A549 (cell line): Measurements from ENCODE around the gene R3HDM2. TPM values are rescaled to one million over a fixed set of nuclear protein-coding genes. Genes with fewer than 3 reads are reported as not detected.

Experiments
- ATAC-seq, 2 experiments: fragments of 200-7000 bp in 1 of 2; fragments of >200 bp in 1 of 2; cut with Nextera tagmentation in 1 of 2; cut with Tn5 transposase in 1 of 2; 3 replicates each; pipeline versions ENCODE4 v1.8.0 to v1.9.1; 2018 to 2020; ENCODE audit warnings: mild to moderate bottlenecking in 1 of 2, moderate library complexity in 1 of 2
- CTCF ChIA-PET: fragments of 300-600 bp; sonication (Branson Sonifier 250); formaldehyde crosslinking; extraction: SDS; loops from one replicate; lab custom pipeline; 2021; ENCODE audit warnings: antibody characterized with exemption, inconsistent platforms; lab: Yijun Ruan, JAX
- POLR2A ChIA-PET: fragments of 350-600 bp; formaldehyde crosslinking; extraction: SDS; loops from one replicate; lab custom pipeline; 2021; ENCODE audit warnings: antibody characterized with exemption, inconsistent platforms; lab: Yijun Ruan, JAX
- DNase-seq, 2 experiments: peaks; one replicate each; pipeline versions ENCODE4 v3.0.0 to v3.0.0-alpha.2; 2011 to 2016; ENCODE audit warnings: low read depth in 1 of 2, low spot score in 1 of 2
- FAIRE-seq: peaks from 2 replicates; lab custom pipeline; 2011; peaks lifted over from hg19 to GRCh38; lab: Jason Lieb, UNC
- H3K27ac ChIP-seq, 2 experiments: fragments of >200 bp; sonication (Bioruptor Twin); formaldehyde crosslinking; 3 replicates each; pipeline ENCODE4 v1.5.1; 2016 to 2017
- H3K4me1 ChIP-seq: fragments of >200 bp; sonication (Bioruptor Twin); formaldehyde crosslinking; 3 replicates; pipeline ENCODE4 v1.6.1; 2016
- H3K4me2 ChIP-seq: fragments of >200 bp; sonication (Bioruptor Twin); formaldehyde crosslinking; 3 replicates; pipeline ENCODE4 v1.6.1; 2016
- H3K4me3 ChIP-seq: fragments of >200 bp; sonication (Bioruptor Twin); formaldehyde crosslinking; 3 replicates; pipeline ENCODE4 v1.5.1; 2016
- H3K9me3 ChIP-seq: fragments of >200 bp; sonication (Bioruptor Twin); formaldehyde crosslinking; 3 replicates; pipeline ENCODE4 v1.6.1; 2016
- ATOH8 ChIP-seq: fragments of 250-450 bp; sonication (Bioruptor Pico); IDR thresholded peaks from 2 replicates; pipeline ENCODE4 v1.5.0; 2020; ENCODE audit warnings: low read depth, mild to moderate bottlenecking, moderate library complexity
- BCL3 ChIP-seq: fragments of >200 bp; sonication (Bioruptor Twin); formaldehyde crosslinking; IDR thresholded peaks from 3 replicates; pipeline ENCODE4 v1.6.1; 2016
- CBX2 ChIP-seq: fragments of 200-600 bp; sonication (generic); IDR thresholded peaks from 2 replicates; pipeline ENCODE4 v1.6.1; 2016; ENCODE audit warnings: low read depth, mild to moderate bottlenecking, borderline replicate concordance
- CBX8 ChIP-seq: fragments of 200-600 bp; sonication (generic); IDR thresholded peaks from 2 replicates; pipeline ENCODE4 v1.6.1; 2016
- CEBPB ChIP-seq, 2 experiments: fragments of >200 bp in 1 of 2; sonication (Bioruptor Twin) in 1 of 2; formaldehyde crosslinking in 1 of 2; IDR thresholded peaks; 2 replicates each; pipeline ENCODE4 v1.6.1; 2012 to 2016
- CTCF ChIP-seq: fragments of >200 bp; sonication (Bioruptor Twin); formaldehyde crosslinking; IDR thresholded peaks from 3 replicates; pipeline ENCODE4 v1.5.1; 2016
- E2F6 ChIP-seq: IDR thresholded peaks from 2 replicates; pipeline ENCODE4 v1.6.1; 2012; ENCODE audit warnings: low read depth, borderline replicate concordance
- EP300 ChIP-seq, 2 experiments: fragments of >200 bp; sonication (Bioruptor Twin); formaldehyde crosslinking; IDR thresholded peaks; 2 replicates in 1 of 2; 3 replicates in 1 of 2; pipeline ENCODE4 v1.6.1; 2016 to 2017
- FOSL2 ChIP-seq, 2 experiments: fragments of 450-650 bp in 1 of 2; fragments of >200 bp in 1 of 2; sonication (Bioruptor Twin) in 1 of 2; formaldehyde crosslinking; IDR thresholded peaks; 2 replicates each; pipeline versions ENCODE4 v1.5.0 to v1.6.1; 2016 to 2020; ENCODE audit warnings: mild to moderate bottlenecking in 1 of 2, moderate library complexity in 1 of 2
- HOXB13 ChIP-seq: fragments of 250-450 bp; sonication (Bioruptor Pico); IDR thresholded peaks from 2 replicates; pipeline ENCODE4 v1.5.0; 2020; ENCODE audit warnings: low read depth, mild to moderate bottlenecking, moderate library complexity
- JUN ChIP-seq, 2 experiments: fragments of >200 bp; sonication (Bioruptor Twin); formaldehyde crosslinking; IDR thresholded peaks; 2 replicates in 1 of 2; 3 replicates in 1 of 2; pipeline ENCODE4 v1.6.1; 2016 to 2017
- KDM5A ChIP-seq: fragments of 200-600 bp; sonication (generic); IDR thresholded peaks from 2 replicates; pipeline ENCODE4 v1.6.1; 2016; ENCODE audit warnings: antibody characterized with exemption, mild to moderate bottlenecking
- MYC ChIP-seq: IDR thresholded peaks from 2 replicates; pipeline ENCODE4 v1.6.1; 2012; ENCODE audit warnings: mild to moderate bottlenecking, inconsistent platforms, low read length, improper control_type of control experiment, borderline replicate concordance
- RCOR1 ChIP-seq: fragments of 150-350 bp; IDR thresholded peaks from 2 replicates; pipeline ENCODE4 v1.6.1; 2014; ENCODE audit warnings: antibody characterized with exemption, low read length, low read depth
- SMC3 ChIP-seq: fragments of >200 bp; sonication (Bioruptor Twin); formaldehyde crosslinking; IDR thresholded peaks from 3 replicates; pipeline ENCODE4 v1.6.1; 2018; ENCODE audit warnings: inconsistent platforms
- SREBF2 ChIP-seq: fragments of 450-650 bp; IDR thresholded peaks from 2 replicates; pipeline ENCODE4 v1.6.1; 2014; ENCODE audit warnings: mild to moderate bottlenecking, moderate library complexity
- USF2 ChIP-seq: fragments of 450-650 bp; IDR thresholded peaks from 2 replicates; pipeline ENCODE4 v1.6.1; 2014; ENCODE audit warnings: antibody characterized with exemption
- ZC3H11A ChIP-seq: fragments of 450-650 bp; IDR thresholded peaks from 2 replicates; pipeline ENCODE4 v1.6.1; 2014; ENCODE audit warnings: antibody characterized with exemption, mild to moderate bottlenecking
- ZSCAN20 ChIP-seq: fragments of 250-450 bp; sonication (Bioruptor Pico); IDR thresholded peaks from 2 replicates; pipeline ENCODE4 v1.8.0; 2022; ENCODE audit warnings: mild to moderate bottlenecking, moderate library complexity
- WGBS: methylation state at CpG from one replicate; pipeline ENCODE4 v1.1.6; 2017; ENCODE audit errors: missing lambda C conversion rate; 5-methylcytosine and 5-hydroxymethylcytosine counted together
- polyA plus RNA-seq, 4 experiments: library from polyadenylated mRNA; depleted of rRNA in 3 of 4; stranded (reverse); fragments of >200 nt; fragmentation: RNase III in 1 of 4; extraction: RNeasy Plus Mini Kit Qiagen cat#74134 plus additional on column Dnase treatment in 1 of 4; gene quantifications; 2 replicates in 3 of 4; 3 replicates in 1 of 4; pipeline ENCODE4 v1.2.3, GENCODE V29; 2011 to 2017
- TF ChIP-seq, protein P1 (sequence below): IDR thresholded peaks from 2 replicates; pipeline ENCODE4 v1.6.1; 2012

The R3HDM2 gene
- polyA plus RNA-seq, 2 of the 4 experiments (the other 2 are of a cell fraction) = 14.0 to 30.6 TPM

DNA sequence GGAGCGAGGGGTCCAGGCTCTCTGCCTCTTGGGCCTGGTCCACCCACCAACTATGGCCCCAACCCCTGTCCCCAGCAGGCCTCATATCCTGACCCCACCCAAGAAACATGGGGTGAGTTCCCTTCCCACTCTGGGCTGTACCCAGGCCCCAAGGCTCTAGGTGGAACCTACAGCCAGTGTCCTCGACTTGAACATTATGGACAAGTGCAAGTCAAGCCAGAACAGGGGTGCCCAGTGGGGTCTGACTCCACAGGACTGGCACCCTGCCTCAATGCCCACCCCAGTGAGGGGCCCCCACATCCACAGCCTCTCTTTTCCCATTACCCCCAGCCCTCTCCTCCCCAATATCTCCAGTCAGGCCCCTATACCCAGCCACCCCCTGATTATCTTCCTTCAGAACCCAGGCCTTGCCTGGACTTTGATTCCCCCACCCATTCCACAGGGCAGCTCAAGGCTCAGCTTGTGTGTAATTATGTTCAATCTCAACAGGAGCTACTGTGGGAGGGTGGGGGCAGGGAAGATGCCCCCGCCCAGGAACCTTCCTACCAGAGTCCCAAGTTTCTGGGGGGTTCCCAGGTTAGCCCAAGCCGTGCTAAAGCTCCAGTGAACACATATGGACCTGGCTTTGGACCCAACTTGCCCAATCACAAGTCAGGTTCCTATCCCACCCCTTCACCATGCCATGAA is 40.3 kb upstream of the R3HDM2 start (continued):
- no peak for TF ChIP-seq CTCF
- TF ChIP-seq ATOH8 (CRISPR knock-in tag) = no peak
- TF ChIP-seq HOXB13 = no peak
- no peak for TF ChIP-seq SMC3

- FAIRE-seq (no peak), ATAC-seq (no peak), DNase-seq (no peak)
- TF ChIP-seq HOXB13 = no peak
- TF ChIP-seq BCL3 = no peak
- no peak for TF ChIP-seq CBX2
- TF ChIP-seq, protein P1, sequence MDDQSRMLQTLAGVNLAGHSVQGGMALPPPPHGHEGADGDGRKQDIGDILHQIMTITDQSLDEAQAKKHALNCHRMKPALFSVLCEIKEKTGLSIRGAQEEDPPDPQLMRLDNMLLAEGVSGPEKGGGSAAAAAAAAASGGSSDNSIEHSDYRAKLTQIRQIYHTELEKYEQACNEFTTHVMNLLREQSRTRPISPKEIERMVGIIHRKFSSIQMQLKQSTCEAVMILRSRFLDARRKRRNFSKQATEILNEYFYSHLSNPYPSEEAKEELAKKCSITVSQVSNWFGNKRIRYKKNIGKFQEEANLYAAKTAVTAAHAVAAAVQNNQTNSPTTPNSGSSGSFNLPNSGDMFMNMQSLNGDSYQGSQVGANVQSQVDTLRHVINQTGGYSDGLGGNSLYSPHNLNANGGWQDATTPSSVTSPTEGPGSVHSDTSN = no peak
- TF ChIP-seq FOSL2 (IDR thresholded peaks at IDR 0.05) = no peak
- no peak for TF ChIP-seq FOSL2 (CRISPR knock-in tag; IDR thresholded peaks at IDR 0.05)
- no peak for TF ChIP-seq MYC
- no peak for TF ChIP-seq USF2
- no peak for TF ChIP-seq KDM5A
- no peak for TF ChIP-seq E2F6
- no peak for TF ChIP-seq CTCF
- no peak for TF ChIP-seq SREBF2
- no peak for TF ChIP-seq ZSCAN20 (CRISPR knock-in tag)
- no peak for TF ChIP-seq CBX8
- TF ChIP-seq SMC3 = no peak
- TF ChIP-seq CEBPB (IDR thresholded peaks at IDR 0.05) = no peak
- no peak for TF ChIP-seq EP300 (IDR thresholded peaks at IDR 0.05)
- TF ChIP-seq JUN (IDR thresholded peaks at IDR 0.05) = no peak
- no peak for TF ChIP-seq RCOR1
- no peak for TF ChIP-seq ZC3H11A
- ChIA-PET POLR2A (no interaction called here), CTCF (interaction anchor here (0.7 to 19.9 kb wide), 8 partner anchors 8 to 227 kb away, joined by 3 to 240 read pairs (median 4); partner anchors contain the start of genes GLI1, INHBE and MARS1)
- H3K27ac ChIP-seq = no peak overlapping the region
- H3K4me2 ChIP-seq = no peak overlapping the region
- H3K4me3 ChIP-seq = no peak overlapping the region
- no peaks in the 10 kb centered on the region for H3K9me3 ChIP-seq
- 88% methylated on average over 13 of the region's 14 CpGs for WGBS
- no peaks in the 10 kb centered on the region for H3K4me1 ChIP-seq
Measured at GRCh38 chr12:57470286-57470969, 39.6 kb upstream of the R3HDM2 start.
